ENCODE measurements around the gene WDPCP.
"Not testable (repeated sequence)": the region's sequence is repeated elsewhere in the genome, so short reads cannot be mapped to it uniquely, and the experiment has no call there.

Gene WDPCP

GRCh38 chr2:63249161-63249560 lies 339.1 kb downstream of the WDPCP start:
- DNase-seq (ENCODE audit: low read depth in 2 of 2), result no peak

DNA sequence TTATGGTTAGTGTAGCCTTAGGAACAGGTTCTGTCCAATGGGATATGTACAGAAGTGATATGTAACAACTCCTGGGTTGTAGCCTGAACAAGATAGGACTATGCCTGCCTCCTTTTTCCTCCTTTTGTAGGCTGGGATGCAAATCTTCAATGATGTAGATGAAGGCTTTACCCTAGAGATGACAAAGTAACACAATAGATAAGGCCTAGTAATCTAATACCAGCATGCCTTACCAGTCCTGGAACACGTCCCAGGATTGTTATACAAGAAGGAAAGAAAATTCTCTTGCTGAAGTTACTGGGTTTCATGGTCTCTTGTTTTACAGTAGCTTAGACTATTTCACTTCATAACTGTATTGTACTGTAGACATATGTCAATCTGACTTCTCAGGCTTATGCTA lies 345.5 kb downstream of the WDPCP start:
- no peak for DNase-seq (ENCODE audit: low read depth in 2 of 2)

DNA sequence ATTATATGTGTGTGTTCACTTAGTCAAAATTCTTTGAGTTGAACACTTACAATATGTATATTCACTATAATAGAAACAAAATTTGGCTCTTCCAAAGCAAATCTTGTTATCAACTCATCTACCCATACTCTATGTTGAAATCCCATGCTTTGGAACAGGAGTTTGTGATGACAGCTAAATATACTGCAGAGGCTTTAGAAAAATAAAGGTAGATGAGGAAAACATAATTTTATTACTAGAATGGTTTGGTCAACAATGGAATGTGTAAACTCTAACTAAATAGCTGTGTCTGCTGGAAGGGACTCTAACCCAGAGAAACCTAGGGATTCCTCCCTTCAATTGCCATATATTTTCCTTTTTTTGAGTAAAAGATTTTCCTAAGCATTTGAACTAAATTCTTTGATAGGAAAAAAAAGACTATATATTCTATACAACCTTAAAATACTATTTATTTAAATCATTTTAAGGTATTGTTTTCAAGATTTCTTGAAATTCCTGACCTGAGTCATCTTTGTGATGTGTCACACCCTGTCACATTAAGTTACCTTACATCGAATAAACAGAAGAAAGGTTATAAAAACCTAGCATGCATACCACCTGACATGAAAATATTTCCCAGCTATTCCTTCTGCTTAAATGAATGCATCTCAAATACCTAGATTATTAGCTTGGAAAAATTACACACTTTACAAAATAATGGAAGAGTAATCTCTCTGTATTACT lies 362.2 kb downstream of the WDPCP start:
- DNase-seq (ENCODE audit: low read depth in 2 of 2), result no peak

DNA sequence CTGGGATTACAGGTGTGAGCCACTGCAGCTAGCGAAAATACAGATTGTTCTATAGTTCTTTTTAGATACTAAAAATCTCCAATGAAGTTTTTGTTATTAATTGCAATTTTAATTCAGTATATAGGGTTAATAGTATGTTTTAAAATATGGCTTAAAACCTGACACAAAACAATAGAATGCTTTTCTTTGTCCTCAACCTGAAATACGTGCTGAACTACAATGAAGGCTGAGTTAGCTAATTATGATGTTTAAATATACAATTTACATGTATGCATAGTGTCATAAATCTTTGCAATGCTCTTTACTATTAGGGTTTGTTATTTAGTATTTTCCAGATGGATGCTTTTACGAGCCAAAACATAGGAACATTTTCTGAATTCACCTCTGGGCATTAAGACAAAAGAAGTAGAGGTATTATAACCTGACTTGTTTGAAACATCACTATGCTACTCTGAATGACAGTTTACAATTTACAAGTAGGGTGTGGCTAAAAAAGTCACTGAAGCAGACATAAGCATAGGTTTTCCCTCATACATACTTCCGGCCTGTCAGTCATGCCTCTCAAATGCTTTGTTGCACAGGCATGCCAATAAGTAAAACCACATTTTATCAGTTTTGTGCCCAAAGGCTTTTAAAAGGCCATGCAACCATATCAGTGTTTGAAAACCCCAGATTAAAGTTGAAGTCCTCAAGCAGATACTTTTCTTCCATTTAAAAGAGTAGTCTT lies 369.3 kb downstream of the WDPCP start:
- no peak for DNase-seq (ENCODE audit: low read depth in 2 of 2)

DNA sequence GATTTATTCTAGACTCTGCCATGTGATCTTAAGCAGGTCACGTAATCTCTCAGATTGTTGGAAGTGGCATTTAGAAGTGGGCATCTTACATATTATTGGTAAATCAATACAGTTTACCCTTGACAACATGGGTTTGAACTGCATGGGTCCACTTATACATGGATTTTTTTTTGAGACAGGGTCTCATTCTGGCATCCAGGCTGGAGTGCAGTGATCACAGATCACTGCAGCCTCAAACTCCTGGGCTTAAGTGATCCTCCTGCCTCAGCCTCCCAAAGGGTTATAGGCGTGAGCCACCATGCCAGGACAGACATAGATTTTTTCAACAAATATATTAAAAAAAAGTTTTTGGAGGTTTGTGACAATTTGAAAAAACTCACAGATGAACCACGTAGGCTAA lies 393.0 kb downstream of the WDPCP start:
- DNase-seq (ENCODE audit: low read depth in 2 of 2), result no peak

GRCh38 chr2:63194175-63194574 lies 394.1 kb downstream of the WDPCP start:
- DNase-seq (ENCODE audit: low read depth in 2 of 2), result no peak

DNA sequence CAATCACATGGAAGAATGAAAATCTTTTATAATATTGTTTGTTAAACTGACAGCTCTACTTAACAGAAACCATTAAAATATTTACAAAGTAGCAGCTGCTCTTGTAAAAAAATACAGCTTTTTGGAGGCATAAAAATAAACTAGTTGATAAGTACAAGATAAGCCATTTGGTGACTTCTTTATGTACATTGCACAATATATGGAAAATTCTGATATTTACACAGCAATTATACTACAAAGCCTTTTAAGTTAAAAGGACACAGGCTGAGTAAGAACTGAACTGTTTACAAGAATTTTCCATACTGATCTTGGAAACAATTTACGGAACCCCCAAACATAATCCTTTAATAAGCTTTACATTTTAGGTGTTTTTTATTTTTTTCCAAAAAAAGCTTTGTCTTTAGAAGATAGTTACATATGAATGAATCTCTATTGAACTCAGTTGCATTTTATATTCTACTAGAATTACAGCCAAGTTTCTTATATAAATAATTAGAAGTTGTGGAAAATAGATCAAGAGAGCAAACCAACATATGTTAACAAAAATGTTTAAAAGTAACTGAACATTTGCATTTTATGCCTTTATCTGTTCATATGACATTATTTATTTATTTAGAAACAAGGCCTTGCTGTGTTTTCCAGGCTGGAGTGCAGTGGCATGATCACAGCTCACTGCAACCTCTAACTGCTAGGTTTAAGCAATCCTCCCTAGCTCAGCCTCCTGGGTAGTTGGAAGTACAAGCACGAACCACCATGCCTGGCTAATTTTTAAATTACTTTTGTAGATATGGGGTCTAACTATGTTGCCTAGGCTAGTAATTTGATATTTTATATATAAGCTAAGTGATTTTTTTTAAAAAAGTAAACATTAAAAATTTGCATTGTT lies 395.1 kb downstream of the WDPCP start:
- DNase-seq (ENCODE audit: low read depth in 2 of 2), result no peak

DNA sequence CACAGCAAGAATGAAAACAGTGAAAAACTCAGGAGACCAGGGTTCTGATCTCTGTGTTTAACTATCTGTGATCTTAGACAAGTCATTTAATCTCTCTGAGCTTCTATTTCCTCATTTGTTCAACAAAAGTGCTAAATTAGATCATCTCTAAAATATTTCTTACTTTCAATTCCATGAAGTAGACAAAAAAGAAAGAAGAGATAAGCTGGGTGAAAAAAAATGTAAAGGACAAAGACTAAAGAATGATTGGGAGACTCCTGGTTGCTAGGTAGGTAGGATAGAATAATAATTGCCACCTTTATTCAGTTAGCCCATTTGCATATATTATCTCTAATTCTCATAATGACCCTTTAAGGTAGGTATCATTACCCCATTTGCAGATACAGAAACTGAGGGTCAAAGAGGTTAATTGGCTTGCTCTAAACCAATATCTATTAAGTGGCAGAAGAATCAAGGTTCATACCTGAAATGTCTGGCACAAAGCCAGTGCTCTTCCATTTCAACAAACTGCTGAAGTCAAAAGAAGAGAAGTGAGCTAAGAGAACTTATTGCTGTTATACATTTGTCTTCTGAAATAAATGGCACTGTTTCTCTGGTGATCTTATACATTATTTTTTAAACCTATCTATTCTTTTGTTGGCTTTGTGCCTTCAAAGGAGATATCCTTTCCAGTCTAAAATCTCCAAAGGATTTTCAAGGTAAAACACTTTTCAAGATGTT lies 395.9 kb downstream of the WDPCP start:
- no peak for DNase-seq (ENCODE audit: low read depth in 2 of 2)

GRCh38 chr2:63189026-63189425 lies 399.3 kb downstream of the WDPCP start:
- DNase-seq (ENCODE audit: low read depth in 2 of 2), result no peak

GRCh38 chr2:63186331-63186730 lies 401.9 kb downstream of the WDPCP start:
- DNase-seq (ENCODE audit: low read depth in 2 of 2), result no peak

DNA sequence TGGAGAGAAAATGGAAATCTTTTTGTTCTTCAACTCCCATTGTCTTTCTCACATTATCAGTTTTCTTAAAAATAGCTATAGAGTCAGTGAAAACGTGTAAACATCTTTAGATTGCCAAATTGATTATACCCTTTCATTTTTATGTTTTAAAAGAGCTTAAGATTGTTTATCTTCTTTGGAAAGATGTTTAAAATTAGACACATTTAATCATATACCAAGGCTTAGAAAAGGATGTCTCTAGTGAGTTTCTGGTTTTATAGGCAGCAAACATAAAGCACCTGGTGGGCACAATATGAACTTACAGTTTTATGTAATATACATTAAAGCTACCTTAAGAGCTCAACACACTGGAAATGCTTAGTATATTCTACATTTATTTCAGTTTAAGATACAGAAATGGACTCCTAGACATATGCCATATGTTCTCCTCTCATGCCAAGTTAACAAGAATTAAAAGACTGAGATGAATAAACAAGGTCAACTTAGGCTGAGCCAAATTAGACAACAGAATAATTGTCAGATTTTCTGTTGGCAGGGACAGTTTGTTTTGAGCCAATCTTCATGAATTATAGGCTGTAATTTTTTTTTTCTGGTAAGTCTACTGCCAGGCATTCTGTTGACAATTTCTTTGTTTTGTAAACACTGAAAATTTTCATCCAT lies 425.0 kb downstream of the WDPCP start:
- DNase-seq (ENCODE audit: low read depth in 2 of 2), result no peak

DNA sequence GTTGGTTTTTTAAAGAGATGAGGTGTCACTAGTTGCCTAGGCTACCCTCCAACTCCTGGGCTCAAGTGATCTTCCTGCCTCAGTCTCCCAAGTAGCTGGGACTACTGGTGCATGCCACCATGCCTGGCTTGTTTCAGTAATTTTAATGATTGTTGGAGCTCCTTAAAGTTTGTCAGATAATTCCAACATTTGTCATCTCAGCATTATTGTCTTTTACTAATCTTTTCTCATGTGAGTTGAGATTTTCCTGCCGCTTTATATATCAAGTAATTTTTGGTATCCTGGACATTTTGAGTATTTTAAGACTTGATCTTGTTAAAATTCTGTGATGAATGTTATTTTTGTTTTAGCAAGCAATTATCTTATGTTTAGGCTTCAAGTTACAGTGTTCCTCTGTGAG lies 429.0 kb downstream of the WDPCP start:
- no peak for DNase-seq (ENCODE audit: low read depth in 2 of 2)

- not testable (repeated sequence) for DNase-seq (ENCODE audit: low read depth in 2 of 2)
Observed at GRCh38 chr2:63136683-63137082, 451.6 kb downstream of the WDPCP start.

- DNase-seq (ENCODE audit: low read depth in 2 of 2), result no peak
Observed at GRCh38 chr2:63132020-63132419, 456.3 kb downstream of the WDPCP start.

DNA sequence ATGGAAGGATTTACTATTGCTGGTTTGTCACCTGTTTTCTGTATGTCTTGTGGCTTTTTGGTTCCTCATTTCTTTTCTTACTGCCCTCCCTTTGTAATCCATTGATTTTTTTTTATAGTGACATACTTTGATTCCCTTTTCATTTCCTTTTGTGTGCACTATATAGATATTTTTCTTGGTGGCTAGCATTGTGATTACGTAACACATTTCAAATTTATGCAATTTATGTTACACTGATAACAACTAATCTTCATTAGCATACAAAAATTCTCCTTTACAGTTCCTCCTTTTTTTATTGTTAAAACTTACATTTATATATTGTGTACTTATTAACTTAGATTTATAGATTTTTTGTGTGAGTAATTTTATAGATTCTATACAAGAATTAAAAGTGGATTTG lies 457.1 kb downstream of the WDPCP start:
- no peak for DNase-seq (ENCODE audit: low read depth in 2 of 2)

DNA sequence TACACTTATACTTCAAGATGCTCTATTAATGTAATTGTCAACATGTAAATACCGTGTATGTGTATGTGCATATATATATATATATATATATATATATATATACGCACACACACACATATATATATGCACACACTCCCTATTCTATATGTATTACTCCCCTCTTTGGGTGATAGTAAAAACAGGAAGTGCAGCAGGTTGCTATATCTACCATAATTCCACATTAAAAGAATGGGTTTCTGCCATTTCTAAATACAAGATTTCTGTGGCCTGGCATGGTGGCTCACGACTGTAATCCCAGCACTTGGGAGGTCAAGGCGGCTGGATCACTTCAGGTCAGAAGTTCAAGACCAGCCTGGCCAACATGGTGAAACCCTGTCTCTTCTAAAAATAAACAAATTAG lies 460.7 kb downstream of the WDPCP start:
- no peak for DNase-seq (ENCODE audit: low read depth in 2 of 2)

- no peak for DNase-seq (ENCODE audit: low read depth in 2 of 2)
Observed at GRCh38 chr2:63124850-63125249, 463.4 kb downstream of the WDPCP start.

DNA sequence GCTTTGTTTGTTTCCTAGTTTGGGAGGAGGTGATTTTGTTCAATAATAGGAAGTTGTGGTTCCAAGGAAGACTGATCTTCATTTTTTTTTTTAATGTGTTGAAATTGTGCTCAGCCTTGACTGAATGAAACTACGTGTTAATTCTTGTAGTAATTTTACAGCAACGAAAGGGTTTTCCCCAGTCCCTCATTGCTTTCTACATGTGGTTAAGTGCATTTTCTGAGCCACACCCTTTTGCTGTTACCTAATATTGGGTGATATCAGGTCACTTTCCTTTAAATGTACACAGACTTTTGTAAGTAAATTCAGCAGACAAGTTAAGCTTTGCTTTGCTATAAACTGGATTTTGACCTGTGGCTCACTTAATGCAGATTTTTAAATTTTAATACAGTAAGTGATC lies 464.1 kb downstream of the WDPCP start:
- DNase-seq (ENCODE audit: low read depth in 2 of 2), result no peak

DNA sequence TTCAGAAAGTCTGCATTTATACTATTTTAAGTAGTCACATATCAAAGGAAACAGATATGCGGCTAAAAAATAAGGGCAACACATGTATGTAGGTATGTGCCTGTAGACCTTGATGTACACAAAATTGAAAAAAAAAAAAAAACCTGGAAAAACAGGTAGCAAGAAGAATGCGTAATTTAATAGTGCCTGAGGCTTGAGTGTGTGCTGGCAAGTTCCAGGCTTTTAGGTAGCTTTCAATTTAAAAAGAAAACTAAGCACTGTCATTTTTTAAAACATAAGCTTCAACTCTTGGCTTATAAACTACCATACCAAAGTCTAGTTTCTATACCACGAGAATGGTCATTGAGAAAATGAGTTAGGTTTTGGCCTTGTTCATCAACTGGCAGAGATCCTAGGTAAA lies 465.4 kb downstream of the WDPCP start:
- DNase-seq (ENCODE audit: low read depth in 2 of 2), result no peak

- DNase-seq (ENCODE audit: low read depth in 2 of 2), result no peak
Observed at GRCh38 chr2:63121055-63121834, 467.0 kb downstream of the WDPCP start.

DNA sequence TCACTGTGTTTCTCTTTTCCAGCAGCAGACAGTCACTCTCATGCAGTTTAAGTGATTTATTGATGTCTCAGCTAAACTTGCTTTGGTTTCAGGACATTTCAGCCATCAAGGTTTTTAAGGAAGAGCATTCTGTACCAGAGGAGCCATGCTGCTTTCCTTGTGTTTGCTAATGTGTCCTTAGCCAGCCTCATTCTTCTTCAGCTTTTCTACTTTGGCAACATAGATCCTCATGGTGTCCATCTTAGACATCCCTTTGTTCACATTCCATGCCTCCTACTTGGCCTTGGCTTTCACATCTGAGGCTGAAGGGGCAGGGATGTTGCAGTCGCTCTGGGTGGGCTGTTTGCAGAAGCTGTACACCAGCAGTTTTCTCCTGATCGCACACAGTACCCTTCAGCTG lies 469.5 kb downstream of the WDPCP start:
- no peak for DNase-seq (ENCODE audit: low read depth in 2 of 2)

All from stimulated activated CD8-positive, alpha-beta memory T cell treated with anti-CD3 and anti-CD28 coated beads, Interleukin-15, amount 100 ng/mL, for 48 hours (primary cell).